Transverse colon (tissue), 4 donors: Measurements from ENCODE around the gene RAP1GAP2.
A peak's percentile ranks its signal among the peaks of the same experiment; 100 is the strongest.

ENCODE experiments used
- POLR2A ChIP-seq: fragments of 450-650 bp; IDR thresholded peaks from one replicate; pipeline ENCODE4 v1.6.1; 2016; ENCODE audit warnings: antibody characterized with exemption, mild to moderate bottlenecking, moderate library complexity
- POLR2AphosphoS5 ChIP-seq, 3 donors: sonication (generic); formaldehyde crosslinking; IDR thresholded peaks; one replicate each; pipeline ENCODE4 v1.6.1; 2016; ENCODE audit warnings: antibody characterized with exemption in 3 of 3
- TF ChIP-seq, protein P1 (sequence below), 5 experiments: fragments of 200-600 bp in 3 of 5; fragments of 450-650 bp in 2 of 5; sonication (generic) in 3 of 5; IDR thresholded peaks; 1 replicate in 2 of 5; 2 replicates in 3 of 5; pipeline ENCODE4 v1.5.1; 2016 to 2017; ENCODE audit warnings: antibody characterized with exemption in 5 of 5, inconsistent platforms in 3 of 5, mild to moderate bottlenecking in 2 of 5, moderate library complexity in 1 of 5

GRCh38 chr17:3003296-3004149 lies 207.3 kb downstream of the RAP1GAP2 start:
- TF ChIP-seq POLR2A: peak; percentile 14
- TF ChIP-seq, protein P1, sequence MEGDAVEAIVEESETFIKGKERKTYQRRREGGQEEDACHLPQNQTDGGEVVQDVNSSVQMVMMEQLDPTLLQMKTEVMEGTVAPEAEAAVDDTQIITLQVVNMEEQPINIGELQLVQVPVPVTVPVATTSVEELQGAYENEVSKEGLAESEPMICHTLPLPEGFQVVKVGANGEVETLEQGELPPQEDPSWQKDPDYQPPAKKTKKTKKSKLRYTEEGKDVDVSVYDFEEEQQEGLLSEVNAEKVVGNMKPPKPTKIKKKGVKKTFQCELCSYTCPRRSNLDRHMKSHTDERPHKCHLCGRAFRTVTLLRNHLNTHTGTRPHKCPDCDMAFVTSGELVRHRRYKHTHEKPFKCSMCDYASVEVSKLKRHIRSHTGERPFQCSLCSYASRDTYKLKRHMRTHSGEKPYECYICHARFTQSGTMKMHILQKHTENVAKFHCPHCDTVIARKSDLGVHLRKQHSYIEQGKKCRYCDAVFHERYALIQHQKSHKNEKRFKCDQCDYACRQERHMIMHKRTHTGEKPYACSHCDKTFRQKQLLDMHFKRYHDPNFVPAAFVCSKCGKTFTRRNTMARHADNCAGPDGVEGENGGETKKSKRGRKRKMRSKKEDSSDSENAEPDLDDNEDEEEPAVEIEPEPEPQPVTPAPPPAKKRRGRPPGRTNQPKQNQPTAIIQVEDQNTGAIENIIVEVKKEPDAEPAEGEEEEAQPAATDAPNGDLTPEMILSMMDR (IDR thresholded peaks at IDR 0.05): no peak
- no peak for TF ChIP-seq POLR2AphosphoS5 (IDR thresholded peaks at IDR 0.05)
